Prostate gland (tissue), 2 donors: ENCODE data around the gene RAB3C. TPM values are rescaled to one million over a fixed set of nuclear protein-coding genes. Genes with fewer than 3 reads are reported as not detected.
"Not testable (repeated sequence)": the region's sequence is repeated elsewhere in the genome, so short reads cannot be mapped to it uniquely, and the experiment has no call there.

Source experiments
- DNase-seq: peaks from one replicate; pipeline ENCODE4 v3.0.0-alpha.2; 2019; ENCODE audit warnings: low spot score
- H3K27ac ChIP-seq, 2 donors: fragments of 200-600 bp; sonication (generic); 2 replicates each; pipeline ENCODE4 v1.5.1; 2017 to 2019
- H3K27me3 ChIP-seq: fragments of 200-600 bp; sonication (generic); replicated peaks from 2 replicates; pipeline ENCODE4 v1.5.1; 2019; ENCODE audit not compliant: insufficient read depth
- H3K36me3 ChIP-seq, 2 donors: fragments of 200-600 bp; sonication (generic); 1 replicate in 1 of 2; 2 replicates in 1 of 2; pipeline versions ENCODE4 v1.5.1 to v1.8.1; 2017 to 2019
- H3K4me1 ChIP-seq: fragments of 200-600 bp; sonication (generic); replicated peaks from 2 replicates; pipeline ENCODE4 v1.5.1; 2019
- H3K4me3 ChIP-seq, 2 donors: fragments of 200-600 bp; sonication (generic); 2 replicates each; pipeline ENCODE4 v1.5.1; 2017 to 2019
- H3K9me3 ChIP-seq: fragments of 200-600 bp; sonication (generic); 2 replicates; pipeline ENCODE4 v1.5.1; 2017
- POLR2A ChIP-seq: fragments of 450-650 bp; IDR thresholded peaks from one replicate; pipeline ENCODE4 v1.6.1; 2016; ENCODE audit warnings: antibody characterized with exemption, mild to moderate bottlenecking
- POLR2AphosphoS5 ChIP-seq: sonication (generic); formaldehyde crosslinking; IDR thresholded peaks from one replicate; pipeline ENCODE4 v1.6.1; 2017; ENCODE audit warnings: antibody characterized with exemption
- WGBS: methylation state at CpG from one replicate; pipeline ENCODE4 v1.1.5; 2018; 5-methylcytosine and 5-hydroxymethylcytosine counted together
- intact Hi-C: fragments of 100-400 bp; cut with DNase I; formaldehyde crosslinking; loops from one replicate; pipeline ENCODE4 v1.14.2; 2022
- total RNA-seq, 2 donors: library from RNA; depleted of rRNA; stranded (reverse); fragments of >200 nt; gene quantifications; one replicate each; pipeline ENCODE4 v1.1.0, GENCODE V29; 2016
- TF ChIP-seq, protein P1 (sequence below), 4 experiments: fragments of 200-600 bp in 2 of 4; fragments of 450-650 bp in 2 of 4; sonication (generic) in 2 of 4; IDR thresholded peaks; 1 replicate in 3 of 4; 2 replicates in 1 of 4; pipeline ENCODE4 v1.5.1; 2016 to 2019; ENCODE audit warnings: antibody characterized with exemption in 4 of 4, mild to moderate bottlenecking in 2 of 4, moderate library complexity in 2 of 4

Gene RAB3C
- total RNA-seq, 2 donors from 2014 or later, result 0.45 TPM; not detected in 1

DNA sequence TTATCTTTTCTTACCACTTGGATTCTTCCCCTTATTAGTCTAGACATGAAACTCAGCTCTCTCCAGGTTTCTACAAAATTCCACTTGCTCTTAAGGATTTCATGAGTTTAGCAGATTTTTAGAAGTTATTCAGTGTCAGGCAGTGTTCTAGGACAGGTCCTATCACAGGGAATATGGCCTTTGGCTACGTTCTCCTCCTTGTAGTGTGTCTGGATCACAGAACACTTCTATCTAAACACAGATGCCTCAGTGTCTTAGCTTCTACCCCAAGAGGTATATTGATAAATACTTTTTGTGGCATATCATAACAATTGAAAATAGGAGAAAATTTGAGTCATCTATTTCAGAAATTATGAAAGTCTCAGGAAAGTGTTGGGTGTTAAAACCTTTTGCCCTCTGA, 15.6 kb downstream of the RAB3C start:
- WGBS, result 92% methylated on average over 1 of the region's 1 CpG
- Histone ChIP-seq H3K4me1 (no peaks in the 10 kb centered on the region), H3K36me3 (no peaks in the 10 kb centered on the region), H3K27me3 (no peaks in the 10 kb centered on the region), H3K4me3 (no peak overlapping the region), H3K27ac (no peak overlapping the region), H3K9me3 (no peaks in the 10 kb centered on the region)
- no peak for DNase-seq
- TF ChIP-seq, protein P1, sequence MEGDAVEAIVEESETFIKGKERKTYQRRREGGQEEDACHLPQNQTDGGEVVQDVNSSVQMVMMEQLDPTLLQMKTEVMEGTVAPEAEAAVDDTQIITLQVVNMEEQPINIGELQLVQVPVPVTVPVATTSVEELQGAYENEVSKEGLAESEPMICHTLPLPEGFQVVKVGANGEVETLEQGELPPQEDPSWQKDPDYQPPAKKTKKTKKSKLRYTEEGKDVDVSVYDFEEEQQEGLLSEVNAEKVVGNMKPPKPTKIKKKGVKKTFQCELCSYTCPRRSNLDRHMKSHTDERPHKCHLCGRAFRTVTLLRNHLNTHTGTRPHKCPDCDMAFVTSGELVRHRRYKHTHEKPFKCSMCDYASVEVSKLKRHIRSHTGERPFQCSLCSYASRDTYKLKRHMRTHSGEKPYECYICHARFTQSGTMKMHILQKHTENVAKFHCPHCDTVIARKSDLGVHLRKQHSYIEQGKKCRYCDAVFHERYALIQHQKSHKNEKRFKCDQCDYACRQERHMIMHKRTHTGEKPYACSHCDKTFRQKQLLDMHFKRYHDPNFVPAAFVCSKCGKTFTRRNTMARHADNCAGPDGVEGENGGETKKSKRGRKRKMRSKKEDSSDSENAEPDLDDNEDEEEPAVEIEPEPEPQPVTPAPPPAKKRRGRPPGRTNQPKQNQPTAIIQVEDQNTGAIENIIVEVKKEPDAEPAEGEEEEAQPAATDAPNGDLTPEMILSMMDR (IDR thresholded peaks at IDR 0.05), result no peak
- TF ChIP-seq POLR2AphosphoS5 (no peak), POLR2A (no peak)
- intact Hi-C loops, result no loop called here

DNA sequence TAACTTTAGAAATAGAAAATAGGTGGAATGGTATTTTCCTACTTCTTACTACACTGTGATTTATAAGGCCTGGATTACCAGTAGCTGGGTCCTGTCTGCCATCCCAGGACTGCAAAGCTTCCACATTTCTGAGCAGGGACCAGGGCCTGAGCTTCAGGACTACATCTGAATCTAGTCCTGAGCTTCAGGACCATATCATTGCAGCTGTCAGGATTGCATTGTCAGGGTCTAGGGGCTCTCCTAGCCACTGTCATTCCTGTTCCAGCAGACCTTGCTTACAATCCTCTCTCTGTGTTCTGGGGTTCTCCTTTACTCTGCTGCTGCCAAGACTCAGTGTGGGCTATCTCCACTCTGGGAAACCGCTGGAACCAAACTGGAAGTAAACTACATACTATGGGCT, 16.3 kb downstream of the RAB3C start:
- DNase-seq, result no peak
- no peak overlapping the region for H3K27ac ChIP-seq
- H3K27me3 ChIP-seq, result no peaks in the 10 kb centered on the region
- no peak overlapping the region for H3K4me3 ChIP-seq
- no peaks in the 10 kb centered on the region for H3K9me3 ChIP-seq
- intact Hi-C loops, result no loop called here
- 65% methylated on average over 1 of the region's 1 CpG for WGBS
- H3K36me3 ChIP-seq, result no peaks in the 10 kb centered on the region
- TF ChIP-seq, protein P1 (IDR thresholded peaks at IDR 0.05), result no peak
- TF ChIP-seq POLR2AphosphoS5 (no peak), POLR2A (no peak)
- no peaks in the 10 kb centered on the region for H3K4me1 ChIP-seq

DNA sequence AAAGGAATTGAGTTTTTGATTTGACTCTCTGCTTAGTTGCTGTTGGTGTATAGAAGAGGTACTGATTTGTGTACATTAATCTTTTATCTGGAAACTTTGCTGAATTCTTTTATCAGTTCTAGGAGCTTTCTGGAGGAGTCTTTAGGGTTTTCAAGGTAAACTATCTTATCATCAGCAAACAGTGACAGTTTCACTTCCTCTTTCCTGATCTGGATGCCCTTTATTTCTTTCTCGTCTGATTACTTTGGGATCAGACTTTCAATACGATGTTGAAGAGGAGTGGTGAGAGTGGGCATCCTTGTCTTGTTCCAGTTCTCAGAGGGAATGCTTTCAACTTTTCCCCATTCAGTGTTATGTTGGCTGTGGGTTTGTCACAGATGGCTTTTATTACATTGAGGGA, 17.7 kb downstream of the RAB3C start:
- H3K27ac ChIP-seq, H3K36me3 ChIP-seq, DNase-seq, H3K9me3 ChIP-seq, H3K4me1 ChIP-seq, intact Hi-C loops, H3K27me3 ChIP-seq, H3K4me3 ChIP-seq: not testable (repeated sequence)
- 19% methylated on average over 2 of the region's 2 CpGs for WGBS

DNA sequence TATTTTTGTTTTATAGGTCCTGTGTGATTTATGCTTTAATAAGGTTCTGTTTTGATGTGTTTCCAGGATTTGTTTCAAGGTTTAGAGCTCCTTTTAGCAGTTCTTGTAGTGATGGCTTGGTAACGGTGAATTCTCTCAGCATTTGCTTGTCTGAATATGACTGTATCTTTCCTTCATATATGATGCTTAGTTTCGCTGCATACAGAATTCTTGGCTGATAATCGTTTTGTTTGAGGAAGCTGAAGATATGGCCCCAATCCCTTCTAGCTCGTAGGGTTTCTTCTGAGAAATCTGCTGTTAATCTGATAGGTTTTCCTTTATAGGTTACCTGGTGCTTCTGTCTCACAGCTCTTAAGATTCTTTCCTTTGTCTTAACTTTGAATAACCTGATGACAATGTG, 20.0 kb downstream of the RAB3C start:
- H3K27ac ChIP-seq, H3K36me3 ChIP-seq, H3K9me3 ChIP-seq, intact Hi-C loops, H3K4me3 ChIP-seq, DNase-seq, H3K4me1 ChIP-seq, H3K27me3 ChIP-seq: not testable (repeated sequence)
- 90% methylated on average over 4 of the region's 4 CpGs for WGBS

DNA sequence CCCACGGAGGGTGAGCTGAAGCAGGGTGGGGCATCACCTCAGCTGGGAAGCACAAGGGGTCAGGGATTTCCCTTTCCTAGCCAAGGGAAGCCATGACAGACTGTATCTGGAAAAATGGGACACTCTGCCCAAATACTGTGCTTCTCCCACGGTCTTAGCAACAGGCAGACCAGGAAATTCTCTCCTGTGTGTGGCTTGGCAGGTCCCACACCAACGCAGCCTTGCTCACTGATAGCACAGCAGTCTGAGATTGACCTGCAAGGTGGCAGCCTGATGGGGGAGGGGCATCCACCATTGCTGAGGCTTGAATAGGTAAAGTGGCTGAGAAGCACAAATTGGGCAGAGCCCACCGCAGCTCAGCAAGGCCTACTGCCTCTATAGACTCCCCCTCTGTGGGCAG, 23.2 kb downstream of the RAB3C start:
- Histone ChIP-seq H3K36me3 (no peaks in the 10 kb centered on the region), H3K27me3 (peaks cover 2% of the 10 kb centered on the region), H3K27ac (no peak overlapping the region), H3K4me1 (no peaks in the 10 kb centered on the region), H3K9me3 (no peaks in the 10 kb centered on the region), H3K4me3 (no peak overlapping the region)
- no peak for DNase-seq
- 86% methylated on average over 4 of the region's 4 CpGs for WGBS
- intact Hi-C loops, result no loop called here
- TF ChIP-seq POLR2AphosphoS5, result no peak
- TF ChIP-seq, protein P1 (IDR thresholded peaks at IDR 0.05), result no peak
- no peak for TF ChIP-seq POLR2A

DNA sequence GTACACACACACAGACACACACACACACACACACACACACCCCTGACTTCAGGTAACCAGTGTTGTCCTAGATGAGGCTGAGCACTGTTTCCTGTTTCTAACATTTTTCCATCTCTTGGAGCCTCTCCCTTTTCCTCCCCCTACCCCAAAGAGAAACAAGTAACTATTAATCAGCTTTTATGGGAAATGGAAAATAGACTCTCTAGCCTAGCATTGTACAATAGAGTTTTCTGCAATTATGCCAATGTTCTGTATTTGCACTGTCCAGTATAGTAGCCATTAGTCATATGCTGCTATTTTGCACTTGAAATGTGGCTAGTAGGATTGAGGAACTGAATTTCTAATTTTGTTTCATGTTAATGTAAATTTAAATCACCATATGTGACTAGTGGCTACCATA, 33.1 kb downstream of the RAB3C start:
- intact Hi-C loops, result no loop called here
- TF ChIP-seq, protein P1 (IDR thresholded peaks at IDR 0.05), result no peak
- no peak for TF ChIP-seq POLR2AphosphoS5
- no peak for TF ChIP-seq POLR2A
- DNase-seq, result no peak

More for the DNA sequence above, 33.1 kb downstream of the RAB3C start:
- H3K36me3 ChIP-seq, result no peaks in the 10 kb centered on the region
- H3K4me3 ChIP-seq, result no peak overlapping the region
- no peaks in the 10 kb centered on the region for H3K27me3 ChIP-seq
- no peaks in the 10 kb centered on the region for H3K4me1 ChIP-seq
- H3K9me3 ChIP-seq, result no peaks in the 10 kb centered on the region
- H3K27ac ChIP-seq, result no peak overlapping the region
